NCI-H524 (cell line): ENCODE results near the gene AGBL4.

ENCODE experiments used
- DNase-seq, 2 experiments: peaks; one replicate each; lab custom pipeline; 2025; lab: John Stamatoyannopoulos, UW

AGBL4 gene

GRCh38 chr1:48725341-48726046, 1298.3 kb downstream of the AGBL4 start:
- no peak for DNase-seq

- no peak for DNase-seq
Observed at GRCh38 chr1:48720929-48721328, 1302.8 kb downstream of the AGBL4 start.

GRCh38 chr1:48718705-48719104, 1305.0 kb downstream of the AGBL4 start:
- DNase-seq, result no peak

GRCh38 chr1:48718116-48718630, 1305.6 kb downstream of the AGBL4 start:
- DNase-seq, result no peak

GRCh38 chr1:48717082-48717481, 1306.7 kb downstream of the AGBL4 start:
- no peak for DNase-seq

GRCh38 chr1:48715921-48716320, 1307.8 kb downstream of the AGBL4 start:
- peak in 1 of 2 experiments; percentile 28 for DNase-seq

GRCh38 chr1:48710915-48711314, 1312.8 kb downstream of the AGBL4 start:
- DNase-seq, result no peak

GRCh38 chr1:48710318-48710717, 1313.4 kb downstream of the AGBL4 start:
- no peak for DNase-seq

- DNase-seq, result no peak
Observed at GRCh38 chr1:48704736-48705135, 1319.0 kb downstream of the AGBL4 start.

- no peak for DNase-seq
Observed at GRCh38 chr1:48701445-48701844, 1322.3 kb downstream of the AGBL4 start.

GRCh38 chr1:48697066-48697707, 1326.6 kb downstream of the AGBL4 start:
- DNase-seq, result peak; percentile 56 to 75

- DNase-seq, result no peak
Observed at GRCh38 chr1:48695161-48695560, 1328.6 kb downstream of the AGBL4 start.

- no peak for DNase-seq
Observed at GRCh38 chr1:48693674-48694320, 1330.0 kb downstream of the AGBL4 start.

- no peak for DNase-seq
Observed at GRCh38 chr1:48693180-48693579, 1330.6 kb downstream of the AGBL4 start.

GRCh38 chr1:48692235-48692634, 1331.5 kb downstream of the AGBL4 start:
- DNase-seq, result no peak

GRCh38 chr1:48691429-48692001, 1332.2 kb downstream of the AGBL4 start:
- no peak for DNase-seq

GRCh38 chr1:48688102-48688760, 1335.5 kb downstream of the AGBL4 start:
- DNase-seq, result no peak

GRCh38 chr1:48687282-48688045, 1336.3 kb downstream of the AGBL4 start:
- no peak for DNase-seq

- DNase-seq, result no peak
Observed at GRCh38 chr1:48686159-48686558, 1337.6 kb downstream of the AGBL4 start.

- no peak for DNase-seq
Observed at GRCh38 chr1:48684381-48684780, 1339.4 kb downstream of the AGBL4 start.

- no peak for DNase-seq
Observed at GRCh38 chr1:48683839-48684238, 1339.9 kb downstream of the AGBL4 start.
